Right forelimb (tissue), 1 donor: Measurements from ENCODE around the gene GADL1.

Experiments used
- DNase-seq: peaks from one replicate; pipeline ENCODE4 v3.0.0-alpha.2; 2018

The GADL1 gene, protein sequence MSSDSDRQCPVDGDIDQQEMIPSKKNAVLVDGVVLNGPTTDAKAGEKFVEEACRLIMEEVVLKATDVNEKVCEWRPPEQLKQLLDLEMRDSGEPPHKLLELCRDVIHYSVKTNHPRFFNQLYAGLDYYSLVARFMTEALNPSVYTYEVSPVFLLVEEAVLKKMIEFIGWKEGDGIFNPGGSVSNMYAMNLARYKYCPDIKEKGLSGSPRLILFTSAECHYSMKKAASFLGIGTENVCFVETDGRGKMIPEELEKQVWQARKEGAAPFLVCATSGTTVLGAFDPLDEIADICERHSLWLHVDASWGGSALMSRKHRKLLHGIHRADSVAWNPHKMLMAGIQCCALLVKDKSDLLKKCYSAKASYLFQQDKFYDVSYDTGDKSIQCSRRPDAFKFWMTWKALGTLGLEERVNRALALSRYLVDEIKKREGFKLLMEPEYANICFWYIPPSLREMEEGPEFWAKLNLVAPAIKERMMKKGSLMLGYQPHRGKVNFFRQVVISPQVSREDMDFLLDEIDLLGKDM

DNA sequence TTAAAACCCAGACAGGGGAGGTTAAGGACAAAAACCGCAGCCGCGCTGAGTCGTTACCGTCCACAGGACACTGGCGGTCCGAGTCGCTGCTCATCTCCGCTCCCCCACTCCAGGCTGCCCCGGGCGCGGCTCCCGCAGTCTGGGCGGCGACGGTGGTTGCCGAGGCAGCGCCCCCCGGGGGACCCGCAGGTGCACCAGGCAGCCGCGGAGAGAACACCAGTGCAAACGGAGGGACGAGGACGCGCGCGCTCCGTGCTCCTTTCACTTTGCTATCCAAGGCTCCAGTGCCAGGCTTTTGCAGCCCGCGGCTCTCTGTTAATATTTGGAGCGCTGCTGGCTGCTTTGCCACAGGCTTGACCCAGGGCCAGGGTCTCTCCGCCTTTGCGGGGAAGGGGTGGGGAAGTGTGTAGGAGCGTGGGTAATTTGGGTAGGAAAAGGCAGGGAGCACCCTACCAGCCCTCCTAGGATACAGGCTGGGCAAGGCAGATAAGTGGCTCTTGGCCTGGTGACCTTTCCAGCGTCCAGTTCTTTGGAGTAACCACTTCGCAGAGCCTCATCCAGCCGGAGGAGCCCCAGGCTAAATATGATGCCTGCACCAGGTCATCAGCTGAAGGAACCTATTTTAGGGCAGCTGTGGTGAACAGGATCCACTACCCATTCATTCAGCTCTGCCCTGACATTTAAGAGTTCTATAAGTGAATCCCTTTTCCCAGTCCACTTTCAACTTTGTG, at the start of gene GADL1:
TSS of gene GADL1 (minus strand) at position 141 of the 731 bp plus-strand sequence. CDS start at position 94, 47 bp downstream.
- DNase-seq = peak; percentile 55

DNA sequence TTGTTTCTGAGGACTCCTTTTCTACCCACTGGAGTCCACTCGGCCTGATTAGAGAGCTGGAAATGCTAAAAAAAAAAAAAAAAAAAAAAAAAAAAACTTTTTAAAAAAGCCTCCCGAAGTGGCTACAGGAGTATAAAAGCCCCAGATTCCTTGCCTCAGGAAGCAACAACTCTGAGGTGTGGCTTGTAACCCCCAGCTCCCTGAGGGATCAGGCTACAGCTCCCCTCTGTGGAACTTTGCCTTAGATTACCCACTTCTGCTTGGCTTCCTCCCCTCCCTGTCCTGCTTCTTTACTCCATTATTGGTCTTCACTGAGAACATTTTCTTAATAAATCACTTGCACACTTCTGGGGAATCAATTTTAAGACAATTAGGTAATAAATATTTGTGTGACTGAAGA, 49.7 kb upstream of the GADL1 start:
- DNase-seq = no peak

- no peak for DNase-seq
Measured at GRCh38 chr3:30943206-30943605, 48.7 kb upstream of the GADL1 start.

DNA sequence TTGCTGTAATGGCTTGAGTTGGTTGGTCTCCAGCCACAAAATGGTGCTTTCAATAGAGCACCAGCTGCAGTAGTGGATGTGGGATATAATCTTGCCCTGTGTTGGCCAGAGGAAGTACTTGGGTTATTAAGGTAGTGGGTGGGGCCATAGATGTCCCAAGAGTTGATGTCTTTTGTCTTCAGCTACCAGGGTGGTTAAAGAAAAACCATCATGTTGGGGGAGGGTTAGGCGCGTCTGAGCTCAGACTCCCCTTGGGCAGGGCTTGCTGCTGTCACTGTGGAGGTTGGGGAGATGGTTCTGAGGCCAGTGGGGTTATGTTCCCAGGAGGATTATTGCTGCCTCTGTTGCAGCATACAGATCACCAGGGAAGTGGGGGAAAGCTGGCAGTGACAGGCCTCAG, 46.9 kb upstream of the GADL1 start:
- DNase-seq = no peak

DNA sequence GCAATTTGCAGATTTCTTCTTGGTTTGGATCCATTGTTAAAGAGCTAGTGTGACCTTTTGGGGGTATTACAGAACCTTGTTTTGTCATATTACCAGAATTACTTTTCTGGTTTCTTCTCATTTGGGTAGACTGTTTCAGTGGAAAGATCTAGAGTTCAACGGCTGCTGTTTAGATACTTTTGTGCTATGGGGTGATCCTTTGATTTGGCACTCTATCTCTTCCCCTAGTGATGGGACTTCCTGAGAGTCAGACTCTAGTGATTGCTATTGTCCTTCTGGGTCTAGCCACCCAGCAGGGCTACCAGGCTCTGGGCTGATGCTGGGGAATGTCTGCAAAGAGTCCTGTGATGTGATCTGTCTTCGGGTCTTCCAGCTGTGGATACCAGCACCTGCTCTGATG, 46.3 kb upstream of the GADL1 start:
- no peak for DNase-seq

GRCh38 chr3:30934208-30934550, 39.7 kb upstream of the GADL1 start:
- DNase-seq = no peak

GRCh38 chr3:30933478-30934207, 39.2 kb upstream of the GADL1 start:
- no peak for DNase-seq

- no peak for DNase-seq
Measured at GRCh38 chr3:30932513-30933098, 38.1 kb upstream of the GADL1 start.

DNA sequence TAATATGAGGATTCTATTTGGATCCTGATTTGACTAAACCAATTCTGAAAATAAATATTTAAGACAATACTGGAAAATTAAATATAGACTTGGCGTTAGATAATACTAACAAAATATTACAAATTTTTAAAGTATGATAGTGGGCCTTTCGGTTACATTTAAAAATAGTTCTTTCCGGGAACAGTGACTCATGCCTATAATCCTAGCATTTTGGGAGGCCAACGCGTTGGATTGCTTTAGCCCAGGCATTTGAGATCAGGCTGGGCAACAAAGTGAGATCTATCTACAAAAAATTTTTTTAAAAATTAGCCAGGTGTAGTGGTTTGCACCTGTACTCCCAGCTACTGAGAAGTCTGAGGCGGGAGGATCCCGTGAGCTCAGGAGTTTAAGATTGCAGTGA, 30.3 kb upstream of the GADL1 start:
- no peak for DNase-seq

DNA sequence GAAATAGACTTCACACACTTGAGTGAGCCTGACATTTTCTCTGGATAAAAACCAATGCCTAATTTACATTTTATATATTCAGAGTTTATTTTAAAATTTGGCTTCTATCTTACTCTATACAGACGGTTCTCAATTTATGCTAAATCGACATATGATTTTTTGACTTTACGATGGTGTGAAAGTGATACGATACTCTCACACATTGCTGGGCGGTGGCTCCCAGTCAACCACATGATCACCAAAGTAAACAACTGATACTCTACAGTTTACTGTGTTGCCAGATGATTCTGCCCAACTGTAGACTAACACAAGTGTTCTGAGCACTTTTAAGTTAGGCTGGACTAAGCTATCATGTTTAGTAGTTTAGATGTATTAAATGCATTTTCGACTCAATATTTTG, 25.1 kb upstream of the GADL1 start:
- DNase-seq = no peak

- no peak for DNase-seq
Measured at GRCh38 chr3:30918761-30919160, 24.3 kb upstream of the GADL1 start.

DNA sequence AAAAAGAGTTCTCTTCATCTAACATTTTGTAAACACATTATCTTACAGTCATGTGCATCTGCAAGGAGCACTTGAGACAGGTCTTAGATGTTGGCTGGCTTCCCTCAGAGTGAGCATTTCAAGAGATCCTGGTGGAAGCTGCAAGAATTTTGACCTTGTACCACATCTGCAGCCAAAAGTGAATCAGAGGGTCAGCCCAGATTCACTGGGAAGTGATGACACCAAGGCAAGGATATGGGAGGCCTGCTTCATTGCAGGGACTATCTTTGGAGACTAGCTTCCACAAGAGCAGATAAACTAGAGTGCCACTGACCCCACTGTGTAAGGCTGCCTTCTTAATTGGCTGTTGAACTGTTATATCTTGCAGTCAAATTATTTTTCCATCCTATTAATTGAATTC, 21.3 kb upstream of the GADL1 start:
- no peak for DNase-seq

GRCh38 chr3:30914696-30915095, 20.2 kb upstream of the GADL1 start:
- DNase-seq = no peak

- DNase-seq = no peak
Measured at GRCh38 chr3:30913176-30913575, 18.7 kb upstream of the GADL1 start.

- DNase-seq = no peak
Measured at GRCh38 chr3:30912301-30912700, 17.8 kb upstream of the GADL1 start.

DNA sequence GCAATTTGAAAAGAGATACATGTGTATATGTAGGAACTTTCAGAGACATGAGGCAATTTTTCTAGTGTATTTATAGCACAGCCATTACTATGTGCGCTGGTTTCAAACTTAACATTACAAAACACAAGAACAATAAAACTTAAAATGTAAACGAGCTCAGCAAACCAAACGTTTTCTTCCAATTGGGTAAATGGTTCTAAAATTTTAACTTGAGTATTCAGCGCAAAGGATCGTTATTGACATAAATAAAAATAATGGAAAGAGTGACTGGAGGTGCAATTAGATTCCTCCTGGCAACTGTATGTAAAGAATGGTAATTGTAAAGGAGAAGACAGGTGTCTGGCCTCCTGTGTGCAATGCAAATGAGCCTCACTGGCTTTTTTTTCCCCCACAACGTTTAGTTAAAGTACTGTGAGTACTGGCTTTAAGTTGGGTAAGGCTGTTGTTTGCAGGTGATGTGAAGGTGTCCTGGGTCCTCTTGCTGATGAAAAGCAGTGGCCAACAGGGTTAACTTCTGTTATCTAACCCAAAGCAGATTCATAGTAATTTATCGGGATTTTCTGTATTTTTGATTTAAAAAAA, 14.1 kb upstream of the GADL1 start:
- DNase-seq = no peak

GRCh38 chr3:30904996-30905395, 10.5 kb upstream of the GADL1 start:
- no peak for DNase-seq

- DNase-seq = no peak
Measured at GRCh38 chr3:30895329-30895728, 868 bp upstream of the GADL1 start.

GRCh38 chr3:30893678-30894325, 659 bp downstream of the GADL1 start:
- no peak for DNase-seq

DNA sequence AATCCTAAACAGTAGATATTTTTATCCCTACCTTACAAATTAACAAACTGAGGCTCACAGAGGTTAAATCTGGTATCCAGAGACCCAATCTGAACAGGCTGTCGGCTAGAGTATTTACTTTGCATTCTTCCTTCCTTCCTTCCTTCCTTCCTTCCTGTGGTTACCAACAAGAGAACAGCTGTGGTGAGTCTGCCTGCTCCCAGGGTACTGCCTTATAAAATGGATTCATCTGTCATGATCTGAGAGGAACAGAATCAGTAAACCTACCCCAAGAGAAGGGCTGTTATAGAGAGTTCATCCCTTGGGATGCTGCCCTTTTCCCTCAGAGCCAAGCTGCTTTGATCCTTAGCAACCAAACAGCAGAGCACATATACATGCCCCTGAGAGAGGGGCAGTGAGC, 3.6 kb downstream of the GADL1 start:
- no peak for DNase-seq

DNA sequence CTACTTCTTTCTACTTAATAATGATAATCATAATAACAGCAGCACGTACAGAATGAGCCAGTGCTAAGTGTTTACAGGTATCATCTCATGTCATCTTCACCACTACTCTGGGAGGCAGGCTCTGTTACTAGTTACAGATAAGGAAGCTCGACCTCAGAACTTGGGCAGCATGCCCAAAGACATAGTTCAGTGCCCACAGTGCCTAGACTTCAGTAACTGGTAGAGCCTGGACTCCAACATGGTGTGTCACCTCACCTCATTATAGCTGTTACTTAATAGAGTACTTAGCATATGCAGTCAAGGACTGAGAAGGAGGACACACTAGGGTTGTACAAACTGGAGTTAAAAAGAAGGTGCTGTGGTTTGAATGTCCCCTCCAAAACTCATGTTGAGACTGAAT, 7.6 kb downstream of the GADL1 start:
- no peak for DNase-seq

DNA sequence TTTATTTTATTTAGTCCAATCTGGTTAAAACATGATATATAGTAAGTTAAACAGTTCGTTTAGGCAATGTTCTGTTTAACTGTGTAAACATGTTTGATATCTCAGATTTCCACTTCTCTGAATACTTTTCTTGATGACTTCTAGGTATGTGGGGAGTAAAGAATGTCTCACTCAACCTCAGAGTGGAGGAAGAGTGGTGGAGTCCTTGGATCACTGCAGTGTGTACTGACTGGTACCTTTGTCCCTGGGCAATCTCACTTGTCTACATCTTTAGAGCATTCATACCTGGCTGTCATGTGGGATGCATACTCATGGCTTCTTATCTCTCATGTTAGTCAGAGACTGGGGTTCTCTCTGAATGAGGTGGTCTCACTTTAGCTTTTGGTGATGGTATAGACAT, 15.6 kb downstream of the GADL1 start:
- DNase-seq = no peak
